HG03565 (cell line): ENCODE measurements around the gene ARHGAP45.

Experiments used
- ATAC-seq: cut with Tn5 transposase; IDR thresholded peaks from one replicate; pipeline ENCODE4 v1.9.1; 2021; ENCODE audit warnings: mild to moderate bottlenecking, moderate library complexity; ENCODE audit not compliant: unreplicated experiment

Gene ARHGAP45

DNA sequence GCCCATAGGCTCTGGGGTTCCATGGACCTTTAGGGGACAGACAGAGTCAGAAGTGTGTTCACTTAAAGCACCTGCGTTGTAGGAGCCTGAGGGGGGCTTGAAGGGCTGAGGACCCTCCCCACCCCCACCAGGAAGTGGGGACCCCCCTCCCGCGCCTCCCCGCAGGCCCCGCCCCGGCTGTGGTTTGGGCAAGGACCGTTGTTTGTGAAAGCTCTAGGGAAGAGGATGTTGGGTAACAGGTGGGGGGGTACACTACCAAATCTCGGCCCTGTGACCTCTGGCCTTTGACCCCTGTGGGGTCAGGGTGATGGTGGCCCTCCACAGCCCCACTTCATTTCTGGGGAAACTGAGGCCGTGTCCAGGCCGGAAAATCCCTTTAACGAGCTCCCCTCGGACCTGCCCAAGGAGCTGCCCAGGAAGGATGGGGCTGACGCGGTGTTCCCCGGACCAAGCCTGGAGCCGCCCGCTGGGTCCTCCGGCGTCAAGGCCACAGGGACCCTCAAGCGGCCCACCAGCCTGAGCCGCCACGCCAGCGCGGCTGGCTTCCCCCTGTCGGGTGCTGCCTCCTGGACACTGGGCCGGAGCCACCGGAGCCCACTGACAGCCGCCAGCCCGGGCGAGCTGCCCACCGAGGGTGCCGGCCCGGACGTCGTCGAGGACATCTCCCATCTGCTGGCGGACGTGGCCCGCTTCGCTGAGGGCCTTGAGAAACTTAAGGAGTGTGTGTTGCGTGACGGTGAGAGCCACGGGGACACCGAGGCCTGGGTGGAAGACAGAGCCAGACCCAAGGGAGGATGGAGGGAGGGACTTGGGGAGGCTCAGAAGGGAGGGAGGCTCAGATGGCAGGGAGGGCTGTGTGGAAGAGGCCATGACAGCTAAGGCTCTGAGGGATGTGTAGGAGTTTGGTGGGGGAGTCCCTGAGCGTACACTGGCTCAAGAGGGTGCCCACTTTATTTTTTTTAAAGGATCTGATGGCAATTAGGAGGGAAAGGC is 1.3 kb downstream of the ARHGAP45 start:
- no peak for ATAC-seq

DNA sequence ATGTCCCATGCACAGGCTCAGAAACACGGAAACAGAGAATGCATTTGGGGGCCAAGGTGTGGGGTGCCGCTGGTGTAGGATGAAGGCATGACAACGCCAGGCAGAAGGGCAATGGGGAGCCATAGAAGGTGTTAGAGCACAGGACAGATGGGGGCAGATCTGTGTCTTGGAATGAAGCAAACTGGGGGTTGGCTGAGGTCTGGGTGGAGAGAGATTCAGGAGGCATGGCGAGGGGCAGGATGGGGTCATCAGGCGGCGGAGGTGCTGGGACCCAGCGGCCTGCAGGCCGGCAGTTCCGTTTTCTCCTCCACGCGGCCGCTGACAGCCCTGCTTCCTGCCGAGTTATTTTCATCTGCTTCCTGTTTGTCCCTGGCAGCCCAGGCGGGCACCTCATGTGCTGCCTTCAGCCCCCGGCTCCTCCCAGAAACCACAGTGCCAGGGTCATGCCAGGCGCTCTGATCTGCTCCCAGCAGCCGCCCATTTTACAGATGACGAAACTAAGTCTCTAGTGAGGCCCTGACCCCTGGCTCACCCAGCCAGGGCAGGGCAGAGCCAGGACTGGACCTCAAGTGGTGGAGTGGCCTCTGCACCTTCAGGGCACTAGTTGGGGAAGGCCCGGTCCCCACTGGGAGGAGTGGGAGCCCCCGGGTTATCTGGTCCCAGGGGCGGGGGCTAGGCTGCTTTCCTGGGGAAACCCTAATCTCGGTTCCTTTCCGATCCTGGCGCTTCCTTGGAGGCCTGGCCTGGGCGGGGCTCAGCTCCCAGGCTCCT is 2.2 kb downstream of the ARHGAP45 start:
- ATAC-seq = no peak

DNA sequence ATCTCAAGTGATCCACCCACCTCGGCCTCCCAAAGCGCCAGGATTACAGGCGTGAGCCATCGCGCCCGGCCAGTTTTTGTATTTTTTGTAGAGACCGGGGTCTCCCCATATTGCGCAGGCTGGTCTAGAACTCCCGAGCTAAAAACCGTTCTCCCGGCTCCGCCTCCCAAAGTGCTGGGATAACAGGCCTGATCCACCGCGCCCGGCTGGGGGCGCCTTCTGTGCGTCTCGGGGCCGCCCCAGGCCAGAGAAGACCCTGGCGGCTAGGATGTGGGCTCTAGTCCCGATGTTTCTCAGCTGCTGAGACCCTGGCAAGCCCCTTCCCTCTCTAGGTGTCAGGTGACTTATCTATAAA is 3.6 kb downstream of the ARHGAP45 start:
- no peak for ATAC-seq

DNA sequence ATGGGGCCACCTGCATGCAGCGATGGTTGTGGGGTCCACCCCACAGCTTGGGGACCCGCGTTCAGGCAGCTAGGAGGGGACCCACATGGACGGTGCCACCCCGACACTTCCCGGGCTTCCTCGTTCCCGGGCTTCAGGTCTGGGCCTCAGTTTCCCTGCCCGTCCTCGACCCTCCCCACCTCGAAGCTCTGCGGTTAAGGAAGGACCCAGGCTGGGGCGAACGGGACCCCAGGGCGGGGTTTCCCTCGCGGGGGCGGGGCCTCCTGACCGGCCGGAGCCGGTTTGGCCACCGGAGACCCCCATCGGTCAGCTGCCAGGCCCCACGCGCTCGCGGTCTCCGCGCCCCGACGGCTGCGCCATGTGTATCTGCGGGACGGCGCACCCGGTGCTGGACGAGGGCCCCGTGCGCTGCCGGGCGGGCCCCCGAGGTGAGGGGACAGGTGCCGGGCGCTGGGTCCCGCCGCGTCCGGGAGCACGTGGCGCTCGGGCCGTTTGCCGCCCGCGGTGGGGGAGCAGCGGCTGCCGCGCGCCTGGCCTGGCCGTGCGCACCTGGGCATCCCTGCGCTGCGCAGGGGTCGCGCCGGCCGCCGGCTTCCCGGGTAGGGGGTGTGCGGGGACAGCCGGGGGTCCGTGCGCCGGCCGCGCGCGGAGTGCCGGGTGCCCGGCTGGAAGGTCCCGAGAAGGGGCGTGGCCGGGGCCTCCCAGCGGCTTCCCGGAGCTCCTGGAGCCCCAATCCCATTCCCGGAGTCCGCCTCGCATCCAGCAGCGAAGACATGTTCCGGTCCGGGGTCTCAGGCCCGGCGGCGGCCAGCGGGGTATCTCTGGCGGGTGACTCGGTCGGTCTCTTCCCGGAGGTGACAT is 4.2 kb downstream of the ARHGAP45 start:
- ATAC-seq = no peak

DNA sequence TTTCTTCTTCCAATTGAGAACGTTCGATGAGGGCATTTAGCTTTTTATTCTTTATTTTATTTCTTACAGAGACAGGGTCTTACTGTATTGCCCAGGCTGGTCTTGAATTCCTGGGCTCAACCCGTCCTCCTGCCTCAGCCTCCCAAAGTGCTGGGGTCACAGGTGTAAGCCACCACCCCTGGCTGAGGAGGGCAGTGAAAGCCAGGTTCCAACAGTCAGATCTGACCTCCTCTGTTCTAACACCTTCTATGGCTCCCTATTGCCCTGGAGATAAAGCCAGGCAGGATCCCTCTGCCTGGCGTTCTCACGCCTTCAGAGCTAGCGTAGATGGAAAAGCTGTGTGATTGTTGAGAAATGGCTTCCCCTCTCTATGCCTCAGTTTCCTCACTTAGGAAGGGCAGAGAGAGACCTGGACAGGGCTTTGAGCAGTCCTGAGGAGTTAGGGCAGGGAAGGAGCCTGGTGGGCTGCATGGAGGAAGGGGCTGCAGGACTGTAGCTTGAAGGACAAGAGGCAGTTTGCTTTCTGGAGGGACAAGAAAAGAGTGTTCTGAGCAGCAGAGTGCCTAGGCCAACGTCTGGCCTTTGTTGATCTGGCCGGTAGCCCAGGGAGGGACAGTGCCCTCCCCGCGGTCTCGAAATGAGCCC is 5.5 kb downstream of the ARHGAP45 start:
- no peak for ATAC-seq

DNA sequence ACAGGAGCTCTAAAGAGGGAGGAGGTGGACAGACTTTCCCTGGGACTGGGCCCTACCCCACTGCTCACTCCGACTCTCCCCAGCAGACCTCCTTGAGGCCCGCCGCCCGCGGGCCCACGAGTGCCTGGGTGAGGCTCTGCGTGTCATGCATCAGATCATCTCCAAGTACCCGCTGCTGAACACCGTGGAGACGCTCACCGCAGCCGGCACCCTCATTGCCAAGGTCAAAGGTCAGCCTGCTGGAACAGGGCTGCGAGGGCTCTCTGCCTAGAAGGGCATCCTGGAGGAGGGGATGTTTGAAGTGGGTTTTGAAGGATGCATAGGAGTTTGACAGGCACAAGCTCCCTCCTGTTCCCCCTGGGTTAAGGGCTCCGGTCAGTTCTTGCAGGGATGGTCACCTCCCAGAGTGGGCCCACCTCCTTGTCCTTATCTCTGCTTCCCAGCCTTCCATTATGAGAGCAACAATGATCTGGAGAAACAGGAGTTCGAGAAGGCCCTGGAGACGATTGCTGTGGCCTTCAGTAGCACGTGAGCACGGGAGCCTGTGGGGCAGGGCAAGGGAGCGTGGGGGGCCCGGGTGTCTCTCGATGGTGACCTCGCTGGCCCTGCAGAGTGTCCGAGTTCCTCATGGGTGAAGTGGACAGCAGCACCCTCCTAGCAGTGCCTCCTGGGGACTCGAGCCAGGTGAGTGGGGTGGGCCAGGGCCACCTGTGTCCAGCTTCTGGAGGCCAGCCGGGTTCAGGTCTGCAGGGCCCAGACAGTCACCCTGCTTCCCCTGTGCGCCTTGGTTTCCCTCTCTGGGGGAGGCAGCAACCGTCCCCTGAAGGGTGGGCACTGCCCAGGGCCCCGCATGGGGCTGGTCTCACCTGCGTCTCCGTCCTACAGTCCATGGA is 6.3 kb downstream of the ARHGAP45 start:
- no peak for ATAC-seq

DNA sequence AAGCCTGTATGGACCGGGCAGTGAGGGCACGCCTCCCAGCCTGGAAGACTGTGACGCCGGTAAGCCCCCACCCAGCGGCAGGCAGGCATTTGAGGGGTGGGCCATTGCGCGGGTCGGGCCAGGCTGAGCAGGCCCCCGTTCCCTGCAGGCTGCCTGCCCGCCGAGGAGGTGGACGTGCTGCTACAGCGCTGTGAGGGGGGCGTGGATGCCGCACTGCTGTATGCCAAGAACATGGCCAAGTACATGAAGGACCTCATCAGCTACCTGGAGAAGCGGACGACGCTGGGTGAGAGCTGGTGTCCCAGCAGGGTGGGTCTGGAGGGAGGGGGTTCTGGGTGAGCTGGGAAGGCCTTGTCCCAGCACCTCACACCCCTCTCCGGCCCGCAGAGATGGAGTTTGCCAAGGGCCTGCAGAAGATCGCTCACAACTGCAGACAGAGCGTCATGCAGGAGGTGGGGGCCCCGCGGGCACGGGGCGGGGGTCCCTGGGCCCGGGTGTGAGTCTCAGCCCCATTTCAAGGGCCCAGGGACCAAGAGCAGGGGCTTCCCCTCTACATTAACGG is 7.1 kb downstream of the ARHGAP45 start:
- ATAC-seq = no peak

DNA sequence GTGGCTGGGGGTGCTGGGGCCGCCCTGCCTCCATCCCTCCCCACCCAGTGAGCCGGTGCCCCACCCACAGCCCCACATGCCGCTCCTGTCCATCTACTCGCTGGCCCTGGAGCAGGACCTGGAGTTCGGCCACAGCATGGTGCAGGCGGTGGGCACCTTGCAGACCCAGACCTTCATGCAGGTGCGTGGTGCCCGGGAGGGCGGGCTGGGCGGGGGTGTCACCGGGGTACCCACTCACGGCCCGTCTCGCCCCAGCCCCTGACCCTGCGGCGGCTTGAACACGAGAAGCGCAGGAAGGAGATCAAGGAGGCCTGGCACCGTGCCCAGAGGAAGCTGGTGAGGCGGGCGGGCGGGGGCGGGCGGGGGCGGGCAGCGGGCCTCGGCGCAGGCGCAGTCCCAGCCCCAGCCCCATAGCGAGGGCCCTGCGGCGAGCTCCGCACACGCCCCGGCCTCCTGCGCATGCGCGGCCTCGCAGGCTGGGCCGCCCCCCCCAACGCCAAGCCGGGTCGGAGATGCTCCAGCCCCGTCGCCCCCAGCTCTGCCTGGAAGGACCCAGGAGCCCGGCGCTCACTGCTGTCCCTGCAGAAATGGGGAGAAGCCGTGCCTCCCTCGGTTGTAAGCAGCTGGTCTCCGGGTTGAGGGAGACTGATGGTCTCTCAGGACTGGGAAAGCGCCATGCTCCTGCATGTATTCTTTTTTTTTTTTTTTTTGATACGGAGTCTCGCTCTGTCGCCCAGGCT is 7.7 kb downstream of the ARHGAP45 start:
- ATAC-seq = no peak

DNA sequence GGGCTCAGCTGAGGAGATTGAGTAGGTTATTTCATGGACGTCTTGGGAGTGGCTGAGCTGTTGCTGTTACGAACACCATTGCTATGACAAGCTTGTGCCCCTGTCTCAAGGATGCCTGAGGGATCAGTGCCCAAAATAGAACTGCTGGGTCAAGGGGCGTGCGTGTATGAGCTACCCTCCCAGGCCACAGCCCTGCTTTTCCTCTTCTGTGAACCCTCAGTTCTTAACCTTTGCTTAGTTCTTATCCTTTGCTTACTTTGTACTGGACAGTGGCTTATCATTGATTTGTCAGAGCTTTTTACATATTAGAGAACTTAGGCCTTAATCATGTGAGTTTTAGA is 9.0 kb downstream of the ARHGAP45 start:
- ATAC-seq = no peak

DNA sequence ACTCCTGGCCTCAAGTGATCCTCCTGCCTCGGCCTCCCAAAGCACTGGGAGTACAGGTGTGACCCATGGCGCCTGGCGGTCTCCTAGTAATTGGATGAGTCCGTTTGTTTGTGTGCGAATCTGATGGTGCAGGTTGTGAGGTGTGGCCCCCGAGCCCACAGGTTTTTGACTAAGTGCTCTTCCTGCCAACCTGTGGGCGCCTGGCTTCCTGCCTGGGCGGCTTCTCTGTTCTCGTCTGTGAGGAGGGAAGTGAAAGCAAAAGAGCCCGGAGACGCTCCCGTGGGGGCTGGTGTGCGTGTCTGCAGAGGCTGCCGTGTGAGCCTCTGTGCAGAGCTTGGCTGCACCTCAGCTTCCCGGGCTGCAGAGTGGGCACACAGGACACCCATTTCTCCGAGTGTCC is 10.0 kb downstream of the ARHGAP45 start:
- ATAC-seq = peak; percentile 40

DNA sequence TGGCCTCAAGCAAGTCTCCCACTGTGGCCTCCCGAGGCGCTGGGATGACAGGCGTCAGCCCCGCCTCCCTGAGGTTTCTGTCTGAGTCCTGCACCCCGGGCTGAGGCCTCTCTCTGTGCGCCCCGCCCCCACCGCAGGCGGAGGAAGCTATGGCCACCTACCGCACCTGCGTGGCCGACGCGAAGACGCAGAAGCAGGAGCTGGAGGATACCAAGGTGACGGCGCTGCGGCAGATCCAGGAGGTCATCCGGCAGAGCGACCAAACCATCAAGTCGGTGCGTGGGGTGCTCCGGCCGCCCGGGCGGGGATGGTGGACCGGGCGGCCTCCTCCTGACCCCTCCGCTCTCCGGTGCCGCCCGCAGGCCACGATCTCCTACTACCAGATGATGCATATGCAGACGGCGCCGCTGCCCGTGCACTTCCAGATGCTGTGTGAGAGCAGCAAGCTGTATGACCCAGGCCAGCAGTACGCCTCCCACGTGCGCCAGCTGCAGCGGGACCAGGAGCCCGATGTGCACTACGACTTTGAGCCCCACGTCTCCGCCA is 12.7 kb downstream of the ARHGAP45 start:
- no peak for ATAC-seq

DNA sequence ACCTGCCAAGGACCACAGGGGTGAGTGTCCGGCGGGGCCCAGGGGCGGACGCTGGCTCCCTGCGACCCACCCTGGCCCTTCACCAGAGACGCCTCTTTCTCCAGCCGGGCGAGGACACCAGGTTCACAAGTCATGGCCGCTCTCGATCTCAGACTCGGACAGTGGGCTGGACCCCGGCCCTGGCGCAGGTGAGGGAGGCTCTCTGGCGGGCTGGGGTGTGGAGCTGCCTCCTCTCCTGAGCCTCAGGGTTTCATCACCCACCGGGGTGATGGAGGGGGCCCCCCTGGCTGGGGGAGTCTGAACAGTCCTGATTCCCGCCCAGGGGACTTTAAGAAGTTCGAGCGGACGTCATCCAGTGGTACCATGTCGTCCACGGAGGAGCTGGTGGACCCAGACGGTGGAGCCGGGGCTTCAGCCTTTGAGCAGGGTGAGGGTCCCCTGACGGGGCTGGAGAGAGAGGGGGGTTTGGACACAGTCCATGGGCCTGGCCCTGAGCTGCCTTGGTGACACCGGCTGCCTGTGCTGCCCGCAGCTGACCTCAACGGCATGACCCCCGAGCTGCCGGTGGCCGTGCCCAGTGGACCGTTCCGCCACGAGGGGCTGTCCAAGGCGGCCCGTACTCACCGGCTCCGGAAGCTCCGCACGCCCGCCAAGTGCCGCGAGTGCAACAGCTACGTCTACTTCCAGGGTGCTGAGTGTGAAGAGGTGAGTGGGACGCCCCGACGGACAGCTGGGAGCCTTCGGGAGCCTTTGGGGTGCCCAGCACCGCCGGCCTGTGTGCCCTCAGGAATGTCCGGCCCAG is 13.6 kb downstream of the ARHGAP45 start:
- ATAC-seq = no peak

DNA sequence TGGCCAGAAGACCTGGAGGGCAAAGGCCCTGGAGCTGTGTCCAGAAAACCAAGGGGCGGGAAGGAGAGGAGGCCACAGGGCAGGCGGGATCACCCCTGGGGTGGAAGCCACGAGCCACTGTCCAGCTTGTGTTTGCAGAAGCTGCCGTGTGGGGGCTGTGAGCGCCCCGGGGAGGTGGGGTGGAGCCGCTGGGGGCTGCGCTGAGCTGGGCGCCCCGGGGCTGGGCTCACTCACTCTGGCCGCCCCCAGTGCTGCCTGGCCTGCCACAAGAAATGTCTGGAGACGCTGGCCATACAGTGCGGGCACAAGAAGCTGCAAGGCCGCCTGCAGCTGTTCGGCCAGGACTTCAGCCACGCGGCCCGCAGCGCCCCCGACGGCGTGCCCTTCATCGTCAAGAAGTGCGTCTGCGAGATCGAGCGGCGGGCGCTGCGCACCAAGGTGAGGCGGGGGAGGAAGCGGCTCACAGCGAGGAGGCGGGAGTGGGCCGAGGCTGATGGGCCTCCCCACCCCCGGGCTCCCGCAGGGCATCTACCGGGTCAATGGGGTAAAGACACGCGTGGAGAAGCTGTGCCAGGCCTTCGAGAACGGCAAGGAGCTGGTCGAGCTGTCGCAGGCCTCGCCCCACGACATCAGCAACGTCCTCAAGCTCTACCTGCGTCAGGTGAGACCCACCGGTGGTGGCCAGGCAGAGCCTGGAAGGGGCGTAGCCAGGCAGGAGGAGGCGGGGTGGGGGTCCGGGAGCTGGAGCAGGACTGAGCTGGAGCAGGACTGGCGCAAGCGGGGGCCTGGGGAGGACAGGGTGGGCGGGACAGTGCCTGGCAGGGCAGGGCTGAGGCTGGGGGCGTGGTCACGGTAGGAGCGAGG is 14.6 kb downstream of the ARHGAP45 start:
- ATAC-seq = no peak

DNA sequence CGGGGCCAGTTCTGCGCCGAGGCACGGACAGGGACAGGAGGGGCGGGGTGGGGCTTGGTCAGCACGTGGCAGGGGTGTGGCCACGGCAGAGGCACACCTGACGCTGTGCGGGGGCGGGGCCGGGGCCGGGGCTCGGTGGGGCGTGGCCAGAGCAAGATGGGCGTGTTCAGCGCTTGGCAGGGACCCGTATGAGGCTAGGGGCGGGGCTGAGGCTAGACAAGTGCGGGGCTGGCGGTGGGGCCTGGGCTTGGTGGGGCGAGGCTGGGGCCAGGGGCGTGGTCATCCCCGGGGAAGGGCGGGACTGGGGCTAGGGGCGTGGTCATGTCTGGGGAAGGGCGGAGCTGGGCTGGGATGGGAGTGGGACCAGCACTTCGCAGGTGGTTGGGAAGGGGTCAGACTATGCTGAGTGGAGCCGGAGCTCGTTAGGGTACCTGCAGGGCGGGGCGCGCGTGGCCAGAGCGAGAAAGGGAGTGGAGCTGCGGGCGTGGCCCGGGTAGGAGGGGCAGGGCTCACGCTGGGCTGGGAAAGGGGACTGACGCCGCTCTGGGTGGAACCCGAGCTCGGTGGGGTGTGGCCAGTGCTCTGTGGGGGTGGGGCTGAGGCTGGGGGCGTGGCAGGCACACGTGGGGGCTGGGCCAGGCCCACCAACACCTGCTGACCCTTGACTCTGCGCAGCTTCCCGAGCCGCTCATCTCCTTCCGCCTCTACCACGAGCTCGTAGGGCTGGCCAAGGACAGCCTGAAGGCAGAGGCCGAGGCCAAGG is 15.4 kb downstream of the ARHGAP45 start:
- no peak for ATAC-seq

DNA sequence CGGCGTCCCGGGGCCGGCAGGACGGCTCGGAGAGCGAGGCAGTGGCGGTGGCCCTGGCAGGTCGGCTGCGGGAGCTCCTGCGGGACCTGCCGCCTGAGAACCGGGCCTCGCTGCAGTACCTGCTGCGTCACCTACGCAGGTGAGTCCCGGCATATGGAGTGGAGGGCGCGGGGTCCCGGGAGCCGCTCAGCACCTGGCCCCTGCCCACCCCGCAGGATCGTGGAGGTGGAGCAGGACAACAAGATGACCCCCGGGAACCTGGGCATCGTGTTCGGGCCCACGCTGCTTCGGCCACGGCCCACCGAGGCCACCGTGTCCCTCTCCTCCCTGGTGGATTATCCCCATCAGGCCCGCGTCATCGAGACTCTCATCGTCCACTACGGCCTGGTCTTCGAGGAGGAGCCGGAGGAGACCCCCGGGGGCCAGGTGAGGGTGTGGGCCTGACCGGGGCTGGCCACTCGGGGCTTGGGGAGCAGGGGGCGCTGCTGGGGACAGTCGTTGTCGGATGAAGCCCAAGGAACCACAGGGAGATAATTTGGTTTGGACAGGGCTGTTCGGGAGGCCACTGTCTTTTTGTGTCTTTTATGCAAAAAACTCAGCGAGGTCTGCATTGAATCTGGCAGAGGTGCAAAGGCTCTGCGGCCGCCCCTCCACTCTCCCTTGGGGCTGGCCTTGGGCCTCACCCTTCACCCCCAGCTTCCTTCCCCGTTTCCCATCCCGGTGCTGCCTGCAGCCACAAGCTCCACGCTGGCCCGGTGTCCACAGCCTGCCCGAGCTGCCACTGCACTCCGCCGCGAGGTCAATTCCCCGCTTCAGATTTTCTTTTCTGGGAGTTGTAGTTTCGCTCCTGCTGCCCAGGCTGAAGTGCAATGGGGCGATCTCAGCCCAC is 16.2 kb downstream of the ARHGAP45 start:
- ATAC-seq = no peak
